H1 (cell line): ENCODE measurements around the gene FSIP1. TPM values are rescaled to one million over a fixed set of nuclear protein-coding genes. Genes with fewer than 3 reads are reported as not detected.

ENCODE experiments used
- CTCF ChIA-PET: fragments of 300-600 bp; sonication (Branson Sonifier 250); formaldehyde crosslinking; loops from one replicate; lab custom pipeline; 2021; ENCODE audit not compliant: partially characterized antibody; lab: Charles Lee
- POLR2A ChIA-PET: fragments of 300-600 bp; sonication (Branson Sonifier 250); formaldehyde crosslinking; loops from one replicate; lab custom pipeline; 2021; ENCODE audit warnings: inconsistent platforms; ENCODE audit not compliant: partially characterized antibody; lab: Charles Lee
- DNase-seq, 2 experiments: peaks; one replicate each; pipeline versions ENCODE4 v3.0.0 to v3.0.0-alpha.2; 2010 to 2022; ENCODE audit warnings: low spot score in 2 of 2, low read depth in 1 of 2, mixed read lengths in 1 of 2
- FAIRE-seq: peaks from 2 replicates; lab custom pipeline; 2011; peaks lifted over from hg19 to GRCh38; lab: Jason Lieb, UNC
- H2AFZ ChIP-seq: 2 replicates; pipeline ENCODE4 v1.8.1; 2012; ENCODE audit warnings: low read length, inconsistent platforms
- H2AK5ac ChIP-seq: 2 replicates; pipeline ENCODE4 v1.6.1; 2013; ENCODE audit warnings: low read depth, low read length
- H2BK120ac ChIP-seq: replicated peaks from 2 replicates; pipeline ENCODE3; 2013; ENCODE audit warnings: low read depth, low read length, inconsistent platforms
- H2BK12ac ChIP-seq: 2 replicates; pipeline ENCODE4 v1.6.1; 2013; ENCODE audit warnings: low read depth, low read length
- H2BK15ac ChIP-seq: 2 replicates; pipeline ENCODE4 v1.6.1; 2013; ENCODE audit warnings: low read length
- H2BK20ac ChIP-seq: 2 replicates; pipeline ENCODE4 v1.6.1; 2013; ENCODE audit warnings: low read length
- H2BK5ac ChIP-seq: 2 replicates; pipeline ENCODE4 v1.6.1; 2013; ENCODE audit warnings: low read depth, low read length
- H3K14ac ChIP-seq: 2 replicates; pipeline ENCODE4 v1.6.1; 2013; ENCODE audit warnings: inconsistent platforms; ENCODE audit not compliant: insufficient read length
- H3K18ac ChIP-seq: 2 replicates; pipeline ENCODE4 v1.6.1; 2013; ENCODE audit warnings: low read length; ENCODE audit errors: extremely low read depth
- H3K23ac ChIP-seq: 2 replicates; pipeline ENCODE4 v1.6.1; 2013; ENCODE audit warnings: inconsistent platforms; ENCODE audit not compliant: insufficient read length
- H3K23me2 ChIP-seq: 2 replicates; pipeline ENCODE4 v1.6.1; 2013; ENCODE audit warnings: low read depth, low read length
- H3K27ac ChIP-seq: 2 replicates; pipeline ENCODE4 v1.6.1; 2011; ENCODE audit warnings: low read depth, low read length, inconsistent platforms
- H3K27me3 ChIP-seq, 4 experiments: replicated peaks in 1 of 4; 1 replicate in 1 of 4; 2 replicates in 3 of 4; pipeline versions ENCODE4 v1.6.1 to v1.8.1; 2011 to 2013; ENCODE audit warnings: low read length in 3 of 4, mild to moderate bottlenecking in 3 of 4, inconsistent platforms in 2 of 4, mixed read lengths in 2 of 4, moderate library complexity in 1 of 4; ENCODE audit not compliant: control insufficient read depth in 3 of 4, insufficient read depth in 3 of 4; ENCODE audit errors: extremely low read depth in 1 of 4
- H3K36me3 ChIP-seq, 4 experiments: 2 replicates each; pipeline versions ENCODE4 v1.6.1 to v1.8.1; 2011 to 2013; ENCODE audit warnings: mild to moderate bottlenecking in 4 of 4, low read length in 3 of 4, moderate library complexity in 2 of 4, control low read depth in 1 of 4, inconsistent platforms in 1 of 4; ENCODE audit not compliant: insufficient read depth in 4 of 4, control insufficient read depth in 2 of 4
- H3K4ac ChIP-seq: replicated peaks from 2 replicates; pipeline ENCODE3; 2013; ENCODE audit warnings: low read length, low read depth, mixed read lengths, inconsistent platforms; ENCODE audit not compliant: insufficient read length
- H3K4me1 ChIP-seq, 4 experiments: replicated peaks in 1 of 4; 1 replicate in 1 of 4; 2 replicates in 3 of 4; pipeline versions ENCODE4 v1.6.1 to v1.8.1; 2011 to 2013; ENCODE audit warnings: low read length in 3 of 4, inconsistent platforms in 2 of 4, mixed read lengths in 1 of 4; ENCODE audit not compliant: insufficient read depth in 4 of 4, control insufficient read depth in 3 of 4
- H3K4me2 ChIP-seq, 2 experiments: 2 replicates each; pipeline versions ENCODE4 v1.6.1 to v1.8.1; 2011 to 2013; ENCODE audit warnings: low read depth in 2 of 2, low read length in 2 of 2, control low read depth in 1 of 2, inconsistent platforms in 1 of 2, mild to moderate bottlenecking in 1 of 2; ENCODE audit not compliant: insufficient read depth in 1 of 2
- H3K4me3 ChIP-seq, 4 experiments: fragments of 200-600, 300-600 bp in 1 of 4; sonication (generic), shearing (Covaris generic), sonication (Bioruptor Twin) in 1 of 4; 2 replicates each; pipeline versions ENCODE4 v1.5.1 to v1.8.1; 2011 to 2016; ENCODE audit warnings: low read length in 4 of 4, low read depth in 3 of 4, control low read depth in 2 of 4, inconsistent platforms in 2 of 4, mild to moderate bottlenecking in 2 of 4, mixed read lengths in 1 of 4, moderate library complexity in 1 of 4; ENCODE audit not compliant: insufficient read depth in 2 of 4; ENCODE audit errors: extremely low read depth in 1 of 4
- H3K56ac ChIP-seq: replicated peaks from 2 replicates; pipeline ENCODE3; 2013; ENCODE audit warnings: low read depth, mild to moderate bottlenecking, mixed read lengths, low read length, inconsistent platforms; ENCODE audit not compliant: insufficient read length
- H3K79me1 ChIP-seq: 2 replicates; pipeline ENCODE4 v1.6.1; 2013; ENCODE audit warnings: low read depth, low read length, control low read depth
- H3K79me2 ChIP-seq, 2 experiments: 2 replicates each; pipeline versions ENCODE4 v1.6.1 to v1.8.1; 2012 to 2013; ENCODE audit warnings: low read length in 2 of 2, mild to moderate bottlenecking in 2 of 2, inconsistent platforms in 1 of 2; ENCODE audit not compliant: insufficient read depth in 2 of 2, control insufficient read depth in 1 of 2
- H3K9ac ChIP-seq, 4 experiments: replicated peaks in 1 of 4; 1 replicate in 1 of 4; 2 replicates in 3 of 4; pipeline versions ENCODE4 v1.6.1 to v1.8.1; 2011 to 2013; ENCODE audit warnings: low read depth in 3 of 4, low read length in 3 of 4, control low read depth in 2 of 4, mild to moderate bottlenecking in 2 of 4, moderate library complexity in 2 of 4, inconsistent platforms in 1 of 4; ENCODE audit errors: extremely low read depth in 1 of 4
- H3K9me3 ChIP-seq, 2 experiments: 2 replicates each; pipeline versions ENCODE4 v1.6.1 to v1.8.1; 2012 to 2013; ENCODE audit warnings: mild to moderate bottlenecking in 2 of 2, moderate library complexity in 2 of 2, control low read depth in 1 of 2, inconsistent platforms in 1 of 2, low read depth in 1 of 2, low read length in 1 of 2, mixed read lengths in 1 of 2; ENCODE audit not compliant: insufficient read depth in 2 of 2
- H4K20me1 ChIP-seq, 2 experiments: replicated peaks in 1 of 2; 2 replicates each; pipeline versions ENCODE3 to v1.8.1; 2011 to 2013; ENCODE audit warnings: inconsistent platforms in 2 of 2, low read length in 2 of 2, mild to moderate bottlenecking in 1 of 2; ENCODE audit not compliant: insufficient read depth in 2 of 2, control insufficient read depth in 1 of 2
- H4K5ac ChIP-seq: 2 replicates; pipeline ENCODE4 v1.6.1; 2013; ENCODE audit warnings: low read length, low read depth, mixed read lengths, inconsistent platforms; ENCODE audit not compliant: insufficient read length
- H4K8ac ChIP-seq: 2 replicates; pipeline ENCODE4 v1.8.0; 2013; ENCODE audit warnings: mild to moderate bottlenecking, moderate library complexity, low read length, inconsistent platforms; ENCODE audit not compliant: insufficient read depth; ENCODE audit errors: extremely low read depth
- H4K91ac ChIP-seq: replicated peaks from 2 replicates; pipeline ENCODE3; 2013; ENCODE audit warnings: low read length, mixed read lengths, inconsistent platforms; ENCODE audit not compliant: insufficient read length
- CREB1 ChIP-seq: IDR thresholded peaks from 2 replicates; pipeline ENCODE4 v1.6.1; 2012; ENCODE audit warnings: inconsistent platforms
- EZH2 ChIP-seq: fragments of 200-600 bp; sonication (generic); IDR thresholded peaks from 2 replicates; pipeline ENCODE4 v1.7.1; 2012; ENCODE audit warnings: low read depth, mild to moderate bottlenecking, moderate library complexity, low read length, inconsistent platforms; ENCODE audit not compliant: severe bottlenecking
- SAP30 ChIP-seq: fragments of 300-600 bp; sonication (generic); IDR thresholded peaks from 2 replicates; pipeline ENCODE4 v1.7.1; 2012; ENCODE audit warnings: low read length, moderate library complexity, mild to moderate bottlenecking, inconsistent platforms; ENCODE audit not compliant: insufficient read depth, insufficient replicate concordance
- TAF7 ChIP-seq: optimal IDR thresholded peaks from 2 replicates; pipeline ENCODE3; 2011; ENCODE audit warnings: low read depth, mild to moderate bottlenecking, inconsistent platforms, low read length, moderate library complexity, borderline replicate concordance
- WGBS, 2 experiments: shearing (Covaris generic) in 1 of 2; methylation state at CpG; one replicate each; pipeline versions ENCODE4 v1.1.6 to v1.1.7; 2013 to 2015; ENCODE audit warnings: low lambda C conversion rate in 2 of 2, mixed read lengths in 2 of 2, inconsistent platforms in 1 of 2, low coverage in 1 of 2, missing lambda C conversion rate in 1 of 2; ENCODE audit not compliant: insufficient replicate concordance in 2 of 2, insufficient coverage in 1 of 2, insufficient read length in 1 of 2; ENCODE audit errors: extremely low coverage in 1 of 2, missing lambda C conversion rate in 1 of 2; 5-methylcytosine and 5-hydroxymethylcytosine counted together
- polyA plus RNA-seq, 7 experiments: library from polyadenylated mRNA; depleted of rRNA in 3 of 7; stranded (reverse) in 5 of 7; unstranded in 2 of 7; fragments of >200 nt in 5 of 7; fragments of 200-250 nt in 2 of 7; gene quantifications; 1 replicate in 5 of 7; 2 replicates in 1 of 7; 4 replicates in 1 of 7; pipeline versions ENCODE4 v1.2.1 to v1.2.3, GENCODE V29; 2011 to 2013; ENCODE audit warnings: missing spikeins in 2 of 7, mixed read lengths in 2 of 7
- total RNA-seq: library from RNA; stranded (reverse); fragmentation: NEBNext Ultra II Directional; extraction: Animal tissue kit (Norgen Biotek cat#: 25700); gene quantifications from 2 replicates; pipeline ENCODE4 v1.2.1, GENCODE V29; 2021

The FSIP1 gene
- total and polyA plus RNA-seq, 2 of the 8 experiments (the other 6 are each of a cell fraction or from before 2014, with no cell fraction given), result 0.18 to 1.3 TPM

DNA sequence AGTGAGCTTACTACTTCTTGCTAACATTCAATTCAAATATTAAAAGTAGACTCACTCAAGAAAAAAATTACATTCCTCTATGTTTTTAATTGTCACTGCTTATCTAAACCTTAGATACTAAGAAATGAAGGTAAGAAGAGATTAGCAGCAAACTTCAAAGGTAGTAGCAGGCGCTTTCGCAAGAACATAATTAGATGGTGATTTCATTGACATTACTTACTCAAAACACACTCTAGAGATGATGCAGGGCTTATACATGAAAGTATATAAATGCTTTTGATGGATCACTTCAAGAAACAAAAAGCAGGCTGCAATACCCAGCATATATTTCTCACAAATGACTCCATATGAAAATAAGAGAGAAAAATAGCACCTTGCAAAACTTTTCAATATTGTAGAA, 86.8 kb downstream of the FSIP1 start:
- no peak overlapping the region for H3K9ac ChIP-seq
- no peaks in the 10 kb centered on the region; the same call in 1 of the 2 replicates for H3K23me2 ChIP-seq
- no peak overlapping the region for H3K23ac ChIP-seq
- H2BK120ac ChIP-seq, result no peak overlapping the region
- H2AFZ ChIP-seq, result no peak overlapping the region
- H4K8ac ChIP-seq, result no peak overlapping the region
- H2AK5ac ChIP-seq, result no peak overlapping the region
- no peak overlapping the region for H4K5ac ChIP-seq
- TF ChIP-seq TAF7, result no peak
- no peak for TF ChIP-seq SAP30
- no peak for TF ChIP-seq EZH2
- no peak for TF ChIP-seq CREB1
- H3K27ac ChIP-seq, result no peak overlapping the region
- no peak overlapping the region for H3K18ac ChIP-seq
- peaks cover 0 to 1% (median 0%) of the 10 kb centered on the region in 4 experiments; a peak in 1 of 7 replicates for H3K27me3 ChIP-seq
- ChIA-PET CTCF (no interaction called here), POLR2A (no interaction called here)
- no peak overlapping the region for H3K14ac ChIP-seq
- DNase-seq, result no peak
- no peak overlapping the region for H2BK5ac ChIP-seq
- no peak overlapping the region for H2BK12ac ChIP-seq
- H3K4ac ChIP-seq, result no peak overlapping the region
- H3K36me3 ChIP-seq, result no peaks in the 10 kb centered on the region
- H4K20me1 ChIP-seq, result no peaks in the 10 kb centered on the region
- H3K79me1 ChIP-seq, result no peaks in the 10 kb centered on the region
- H3K79me2 ChIP-seq, result no peaks in the 10 kb centered on the region
- H3K56ac ChIP-seq, result no peak overlapping the region
- H3K4me2 ChIP-seq, result no peak overlapping the region
- no peaks in the 10 kb centered on the region for H3K9me3 ChIP-seq
- no peak overlapping the region for H3K4me3 ChIP-seq
- peaks cover 0 to 9% (median 4%) of the 10 kb centered on the region in 4 experiments; a peak in 3 of 7 replicates for H3K4me1 ChIP-seq
- H4K91ac ChIP-seq, result no peak overlapping the region
- no peak overlapping the region for H2BK15ac ChIP-seq
- H2BK20ac ChIP-seq, result no peak overlapping the region
- no peak for FAIRE-seq
- WGBS, 2 experiments, result 88% methylated on average over 2 of the region's 2 CpGs; no CpG with 5 or more reads in 1 of the 2 experiments
